ENCODE measurements around the gene MPHOSPH6. TPM values are rescaled to one million over a fixed set of nuclear protein-coding genes. Genes with fewer than 3 reads are reported as not detected.

MPHOSPH6 gene
- total RNA-seq, 1 donor, result 23.9 TPM

DNA sequence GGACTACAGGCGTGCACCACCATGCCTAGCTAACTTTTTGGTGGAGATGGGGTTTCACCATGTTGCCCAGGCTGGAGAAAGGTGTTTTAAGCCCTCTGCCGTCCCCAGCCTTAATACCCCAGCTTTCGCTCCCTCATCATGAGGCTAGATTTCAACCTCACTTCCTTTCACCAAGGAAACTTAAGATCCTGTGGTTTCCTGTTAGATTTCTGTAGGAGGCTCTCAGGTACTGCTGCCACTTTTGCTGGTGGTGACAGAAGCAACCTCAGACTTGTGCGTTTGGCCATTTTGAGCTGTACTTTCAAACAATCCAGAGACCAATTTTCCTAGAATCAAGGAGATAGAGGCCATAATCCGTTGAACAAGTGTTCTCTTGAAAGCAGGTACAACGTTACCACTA is 36.2 kb downstream of the MPHOSPH6 start:
- Histone ChIP-seq H2AFZ (ENCODE audit: low read length) (no peak overlapping the region), H3K36me3 (ENCODE audit: insufficient read depth, low read length) (no peaks in the 10 kb centered on the region), H3K4me1 (ENCODE audit: insufficient read depth, low read length) (no peaks in the 10 kb centered on the region), H3K27me3 (ENCODE audit: insufficient read depth, low read length) (no peaks in the 10 kb centered on the region), H3K9me3 (ENCODE audit: low read depth, low read length) (no peaks in the 10 kb centered on the region), H3K4me2 (ENCODE audit: insufficient read depth, low read length) (no peak overlapping the region), H3K79me2 (ENCODE audit: insufficient read depth, low read length) (no peaks in the 10 kb centered on the region), H3K27ac (ENCODE audit: low read depth, low read length) (no peak overlapping the region), H4K20me1 (ENCODE audit: insufficient read depth, low read length) (no peaks in the 10 kb centered on the region), H3K4me3 (ENCODE audit: insufficient read depth, low read length) (no peak overlapping the region)
- no peak for DNase-seq (ENCODE audit: insufficient read length, low spot score, missing footprints)
- TF ChIP-seq, protein P1, sequence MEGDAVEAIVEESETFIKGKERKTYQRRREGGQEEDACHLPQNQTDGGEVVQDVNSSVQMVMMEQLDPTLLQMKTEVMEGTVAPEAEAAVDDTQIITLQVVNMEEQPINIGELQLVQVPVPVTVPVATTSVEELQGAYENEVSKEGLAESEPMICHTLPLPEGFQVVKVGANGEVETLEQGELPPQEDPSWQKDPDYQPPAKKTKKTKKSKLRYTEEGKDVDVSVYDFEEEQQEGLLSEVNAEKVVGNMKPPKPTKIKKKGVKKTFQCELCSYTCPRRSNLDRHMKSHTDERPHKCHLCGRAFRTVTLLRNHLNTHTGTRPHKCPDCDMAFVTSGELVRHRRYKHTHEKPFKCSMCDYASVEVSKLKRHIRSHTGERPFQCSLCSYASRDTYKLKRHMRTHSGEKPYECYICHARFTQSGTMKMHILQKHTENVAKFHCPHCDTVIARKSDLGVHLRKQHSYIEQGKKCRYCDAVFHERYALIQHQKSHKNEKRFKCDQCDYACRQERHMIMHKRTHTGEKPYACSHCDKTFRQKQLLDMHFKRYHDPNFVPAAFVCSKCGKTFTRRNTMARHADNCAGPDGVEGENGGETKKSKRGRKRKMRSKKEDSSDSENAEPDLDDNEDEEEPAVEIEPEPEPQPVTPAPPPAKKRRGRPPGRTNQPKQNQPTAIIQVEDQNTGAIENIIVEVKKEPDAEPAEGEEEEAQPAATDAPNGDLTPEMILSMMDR (IDR thresholded peaks at IDR 0.05; ENCODE audit: extremely low read depth, low read depth, low read length), result no peak

DNA sequence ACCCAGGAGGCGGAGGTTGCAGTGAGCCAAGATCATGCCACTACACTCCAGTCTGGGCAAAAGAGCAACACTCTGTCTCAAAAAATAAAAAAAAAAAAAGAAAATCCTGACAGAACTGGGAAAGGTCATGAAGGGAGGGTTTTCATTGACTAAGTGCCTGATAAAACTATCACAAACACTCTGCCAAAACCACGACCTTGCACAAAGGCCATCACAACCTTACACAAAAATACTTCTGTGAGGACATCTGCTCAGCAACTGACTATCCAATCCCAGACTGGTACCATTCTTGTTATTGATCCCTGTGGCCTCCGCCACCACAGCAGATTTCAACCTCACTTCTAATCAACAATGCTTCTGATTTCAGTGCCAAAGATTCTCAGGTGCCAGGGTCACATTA is 40.1 kb downstream of the MPHOSPH6 start:
- Histone ChIP-seq H3K27ac (ENCODE audit: low read depth, low read length) (no peak overlapping the region), H3K36me3 (ENCODE audit: insufficient read depth, low read length) (no peaks in the 10 kb centered on the region), H4K20me1 (ENCODE audit: insufficient read depth, low read length) (no peaks in the 10 kb centered on the region), H3K9me3 (ENCODE audit: low read depth, low read length) (no peaks in the 10 kb centered on the region), H3K4me2 (ENCODE audit: insufficient read depth, low read length) (no peak overlapping the region), H3K4me1 (ENCODE audit: insufficient read depth, low read length) (no peaks in the 10 kb centered on the region), H3K27me3 (ENCODE audit: insufficient read depth, low read length) (no peaks in the 10 kb centered on the region), H3K79me2 (ENCODE audit: insufficient read depth, low read length) (no peaks in the 10 kb centered on the region), H3K4me3 (ENCODE audit: insufficient read depth, low read length) (no peak overlapping the region), H2AFZ (ENCODE audit: low read length) (no peak overlapping the region)
- DNase-seq (ENCODE audit: insufficient read length, low spot score, missing footprints), result no peak
- TF ChIP-seq, protein P1 (IDR thresholded peaks at IDR 0.05; ENCODE audit: extremely low read depth, low read depth, low read length), result no peak

GRCh38 chr16:82124651-82125050 is 45.4 kb downstream of the MPHOSPH6 start:
- TF ChIP-seq, protein P1 (IDR thresholded peaks at IDR 0.05; ENCODE audit: extremely low read depth, low read depth, low read length), result no peak
- H3K9me3 ChIP-seq (ENCODE audit: low read depth, low read length), result no peaks in the 10 kb centered on the region
- no peak overlapping the region for H3K27ac ChIP-seq (ENCODE audit: low read depth, low read length)

DNA sequence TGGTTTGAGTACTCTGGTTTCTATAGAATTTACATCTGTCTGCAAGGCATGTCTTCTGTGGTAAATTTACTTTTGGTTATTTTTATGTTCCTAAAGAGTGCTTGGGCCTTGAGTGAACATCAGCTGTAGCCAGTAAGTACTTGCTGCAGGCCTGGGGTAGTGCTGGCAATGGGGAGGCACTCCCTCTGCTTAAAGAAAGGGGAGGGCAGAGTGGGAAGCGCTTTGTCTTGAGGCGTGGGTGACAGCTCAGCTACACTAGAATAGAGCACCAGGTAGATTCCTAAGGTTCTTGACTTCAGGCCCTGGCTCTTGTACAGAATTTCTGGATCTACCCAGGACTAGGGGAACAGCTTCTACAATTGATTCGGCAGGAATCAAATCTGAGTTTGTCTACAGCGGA is 50.6 kb downstream of the MPHOSPH6 start:
- H3K4me2 ChIP-seq (ENCODE audit: insufficient read depth, low read length), result no peak overlapping the region
- H2AFZ ChIP-seq (ENCODE audit: low read length), result no peak overlapping the region
- H3K36me3 ChIP-seq (ENCODE audit: insufficient read depth, low read length), result no peaks in the 10 kb centered on the region
- H3K79me2 ChIP-seq (ENCODE audit: insufficient read depth, low read length), result no peaks in the 10 kb centered on the region
- TF ChIP-seq, protein P1 (IDR thresholded peaks at IDR 0.05; ENCODE audit: extremely low read depth, low read depth, low read length), result no peak
- H3K4me3 ChIP-seq (ENCODE audit: insufficient read depth, low read length), result no peak overlapping the region
- no peaks in the 10 kb centered on the region for H3K9me3 ChIP-seq (ENCODE audit: low read depth, low read length)
- no peaks in the 10 kb centered on the region for H4K20me1 ChIP-seq (ENCODE audit: insufficient read depth, low read length)
- no peak overlapping the region for H3K27ac ChIP-seq (ENCODE audit: low read depth, low read length)
- H3K4me1 ChIP-seq (ENCODE audit: insufficient read depth, low read length), result no peaks in the 10 kb centered on the region
- no peaks in the 10 kb centered on the region for H3K27me3 ChIP-seq (ENCODE audit: insufficient read depth, low read length)
- DNase-seq (ENCODE audit: insufficient read length, low spot score, missing footprints), result no peak

More at GRCh38 chr16:82124651-82125050, 45.4 kb downstream of the MPHOSPH6 start:
- H3K4me1 ChIP-seq (ENCODE audit: insufficient read depth, low read length), result no peaks in the 10 kb centered on the region
- H3K27me3 ChIP-seq (ENCODE audit: insufficient read depth, low read length), result no peaks in the 10 kb centered on the region
- H3K36me3 ChIP-seq (ENCODE audit: insufficient read depth, low read length), result no peaks in the 10 kb centered on the region
- H3K4me2 ChIP-seq (ENCODE audit: insufficient read depth, low read length), result no peak overlapping the region
- H4K20me1 ChIP-seq (ENCODE audit: insufficient read depth, low read length), result no peaks in the 10 kb centered on the region
- H2AFZ ChIP-seq (ENCODE audit: low read length), result no peak overlapping the region
- H3K4me3 ChIP-seq (ENCODE audit: insufficient read depth, low read length), result no peak overlapping the region
- no peak for DNase-seq (ENCODE audit: insufficient read length, low spot score, missing footprints)
- no peaks in the 10 kb centered on the region for H3K79me2 ChIP-seq (ENCODE audit: insufficient read depth, low read length)

Measured in osteoblast (primary cell).